Stimulated activated naive CD8-positive, alpha-beta T cell treated with anti-CD3 and anti-CD28 coated beads, Interleukin-15, Interleukin-2, amounts not matched to agents 100 U/mL and 50 U/mL, for 24 hours (primary cell): ENCODE measurements around the gene HIC2.
"Not testable (repeated sequence)": the region's sequence is repeated elsewhere in the genome, so short reads cannot be mapped to it uniquely, and the experiment has no call there.

ENCODE experiments used
- ATAC-seq: fragments of 150-1000 bp; cut with Tn5 transposase; one replicate; pipeline ENCODE4 v1.10.0; 2021
- DNase-seq: peaks from one replicate; pipeline ENCODE4 v3.0.0; 2021

The HIC2 gene

GRCh38 chr22:21417227-21417746 is at the start of gene HIC2:
TSS of gene HIC2 (plus strand) at chr22:21417371. CDS start at chr22:21442832, 25,461 bp downstream.
- DNase-seq, result peak; percentile 3
- ATAC-seq, result peak; percentile 89

- not testable (repeated sequence) for ATAC-seq, DNase-seq
These were observed 48.4 kb upstream of the HIC2 start for GRCh38 chr22:21368603-21369310.

GRCh38 chr22:21375880-21376279 is 41.3 kb upstream of the HIC2 start:
- not testable (repeated sequence) for DNase-seq, ATAC-seq

DNA sequence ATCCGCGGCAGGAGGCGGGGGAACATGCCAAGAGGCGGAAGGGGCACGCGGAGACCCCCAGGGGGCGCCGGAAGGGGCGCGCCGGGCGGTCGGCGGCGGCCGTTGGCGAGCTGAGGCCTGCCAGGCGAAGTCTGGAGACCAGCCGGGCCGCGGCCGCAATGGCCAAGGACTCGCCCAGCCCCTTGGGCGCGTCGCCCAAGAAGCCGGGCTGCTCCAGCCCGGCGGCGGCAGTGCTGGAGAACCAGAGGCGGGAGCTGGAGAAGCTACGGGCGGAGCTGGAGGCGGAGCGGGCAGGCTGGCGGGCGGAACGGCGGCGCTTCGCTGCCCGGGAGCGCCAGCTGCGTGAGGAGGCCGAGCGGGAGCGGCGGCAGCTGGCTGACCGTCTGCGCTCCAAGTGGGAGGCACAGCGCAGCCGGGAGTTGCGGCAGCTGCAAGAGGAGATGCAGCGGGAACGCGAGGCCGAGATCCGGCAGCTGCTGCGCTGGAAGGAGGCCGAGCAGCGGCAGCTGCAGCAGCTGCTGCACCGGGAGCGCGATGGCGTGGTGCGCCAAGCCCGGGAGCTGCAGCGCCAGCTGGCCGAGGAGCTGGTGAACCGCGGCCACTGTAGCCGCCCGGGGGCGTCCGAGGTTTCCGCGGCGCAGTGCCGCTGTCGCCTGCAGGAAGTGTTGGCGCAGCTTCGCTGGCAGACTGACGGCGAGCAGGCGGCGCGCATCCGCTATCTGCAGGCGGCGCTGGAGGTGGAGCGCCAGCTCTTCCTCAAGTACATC is 33.3 kb upstream of the HIC2 start, which contains the start of gene RIMBP3B:
Gene RIMBP3B (plus strand): TSS at position 51 of the 767 bp plus-strand sequence. CDS start 108 bp downstream, at position 159.
- ATAC-seq, result peak; percentile 81
- not testable (repeated sequence) for DNase-seq

- not testable (repeated sequence) for DNase-seq
- ATAC-seq, result peak; percentile 63
These were observed 32.5 kb upstream of the HIC2 start for GRCh38 chr22:21384468-21385357.

- not testable (repeated sequence) for ATAC-seq, DNase-seq
These were observed 27.7 kb upstream of the HIC2 start for GRCh38 chr22:21389480-21389879.

- ATAC-seq, DNase-seq: not testable (repeated sequence)
These were observed 27.2 kb upstream of the HIC2 start for GRCh38 chr22:21390013-21390412.

GRCh38 chr22:21394613-21395012 is 22.6 kb upstream of the HIC2 start:
- not testable (repeated sequence) for ATAC-seq, DNase-seq

DNA sequence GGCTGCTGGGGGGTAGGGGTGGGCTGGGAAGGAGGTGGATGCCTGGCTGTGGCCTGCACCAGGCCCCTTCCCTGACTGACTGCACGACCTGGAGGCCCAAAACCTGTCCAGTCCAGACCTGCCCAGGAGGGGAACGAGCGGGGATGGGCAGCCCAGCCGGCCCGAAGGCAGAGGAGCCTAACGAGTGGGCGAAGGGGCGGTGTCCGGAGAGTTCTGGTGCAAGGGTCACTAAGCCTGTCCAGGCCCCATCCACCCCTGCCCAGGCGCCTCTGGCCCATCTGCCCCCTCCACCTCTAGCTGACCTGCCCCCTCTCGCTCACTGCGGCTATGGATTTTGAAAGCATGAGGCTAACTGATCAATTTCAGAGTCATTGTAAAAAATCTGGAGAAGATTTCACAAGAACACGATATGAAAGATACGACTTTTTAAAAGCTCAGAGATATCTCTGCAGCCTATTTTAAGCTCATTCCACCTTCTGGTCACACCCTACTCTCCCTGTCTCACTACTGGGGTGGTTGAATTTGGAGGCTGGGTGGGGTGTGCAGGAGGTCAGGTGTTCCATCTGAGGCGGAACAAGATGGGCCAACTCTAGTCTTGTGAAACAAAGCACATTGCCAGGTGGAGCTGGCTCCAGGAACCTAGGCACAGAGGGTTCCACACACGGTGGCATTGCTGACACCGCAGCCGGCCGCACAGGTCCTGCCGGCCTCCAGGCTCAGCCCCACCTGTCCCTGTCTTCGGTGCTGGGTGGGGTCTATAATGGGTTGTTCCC is 15.8 kb upstream of the HIC2 start:
- DNase-seq, ATAC-seq: not testable (repeated sequence)

- not testable (repeated sequence) for DNase-seq, ATAC-seq
These were observed 14.3 kb upstream of the HIC2 start for GRCh38 chr22:21402763-21403314.

DNA sequence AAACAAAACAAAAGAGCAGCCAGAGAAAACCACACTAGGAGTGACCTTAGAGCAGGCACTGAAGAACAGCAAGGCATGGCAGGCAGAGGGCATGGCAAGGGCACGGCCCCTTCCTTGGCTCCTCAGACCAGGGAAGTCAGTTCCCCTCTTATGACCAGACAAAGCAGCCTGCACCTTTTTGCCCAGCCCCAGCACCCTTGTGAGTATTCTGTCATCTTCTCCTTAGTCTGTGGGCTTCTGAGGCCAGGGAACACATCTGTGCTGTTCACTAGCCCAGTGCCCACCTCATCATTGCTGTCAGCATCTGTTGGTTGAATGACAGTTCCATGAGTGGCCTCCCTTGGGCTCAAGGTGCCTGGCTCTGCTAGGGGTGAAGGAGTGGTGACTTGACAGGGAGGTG is 10.0 kb upstream of the HIC2 start:
- ATAC-seq, DNase-seq: not testable (repeated sequence)

GRCh38 chr22:21407792-21408191 is 9.4 kb upstream of the HIC2 start:
- not testable (repeated sequence) for DNase-seq, ATAC-seq

GRCh38 chr22:21416375-21416774 is 796 bp upstream of the HIC2 start:
- peak; percentile 2 for DNase-seq
- ATAC-seq, result not testable (repeated sequence)

DNA sequence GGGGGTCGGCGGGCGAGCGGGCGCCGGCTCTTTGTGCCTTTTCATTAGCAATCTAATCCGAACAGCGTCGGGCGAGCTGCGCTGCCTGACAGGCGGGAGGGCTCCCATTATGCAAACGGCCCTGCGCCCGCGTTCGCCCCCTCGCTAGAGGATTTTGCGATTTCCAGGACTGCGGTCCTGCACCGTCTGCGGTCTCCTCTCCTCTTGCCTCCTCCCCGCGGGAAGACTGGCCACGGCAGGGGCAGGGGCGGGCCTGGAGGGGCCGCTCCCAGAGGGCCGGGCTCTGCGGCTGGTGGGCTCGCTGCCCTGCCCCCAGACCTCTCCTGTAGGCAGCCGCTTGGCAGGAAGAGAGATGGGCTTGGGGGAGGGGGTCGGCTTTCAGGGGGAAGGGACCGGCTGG is 682 bp downstream of the HIC2 start:
- not testable (repeated sequence) for ATAC-seq
- peak; percentile 18 for DNase-seq

- DNase-seq, ATAC-seq: not testable (repeated sequence)
These were observed 1.9 kb downstream of the HIC2 start for GRCh38 chr22:21418974-21419638.

- ATAC-seq, result peak; percentile 52
- DNase-seq, result peak; percentile 3
These were observed 3.1 kb downstream of the HIC2 start for GRCh38 chr22:21420180-21420763.

- not testable (repeated sequence) for ATAC-seq, DNase-seq
These were observed 7.0 kb downstream of the HIC2 start for GRCh38 chr22:21424084-21424709.

DNA sequence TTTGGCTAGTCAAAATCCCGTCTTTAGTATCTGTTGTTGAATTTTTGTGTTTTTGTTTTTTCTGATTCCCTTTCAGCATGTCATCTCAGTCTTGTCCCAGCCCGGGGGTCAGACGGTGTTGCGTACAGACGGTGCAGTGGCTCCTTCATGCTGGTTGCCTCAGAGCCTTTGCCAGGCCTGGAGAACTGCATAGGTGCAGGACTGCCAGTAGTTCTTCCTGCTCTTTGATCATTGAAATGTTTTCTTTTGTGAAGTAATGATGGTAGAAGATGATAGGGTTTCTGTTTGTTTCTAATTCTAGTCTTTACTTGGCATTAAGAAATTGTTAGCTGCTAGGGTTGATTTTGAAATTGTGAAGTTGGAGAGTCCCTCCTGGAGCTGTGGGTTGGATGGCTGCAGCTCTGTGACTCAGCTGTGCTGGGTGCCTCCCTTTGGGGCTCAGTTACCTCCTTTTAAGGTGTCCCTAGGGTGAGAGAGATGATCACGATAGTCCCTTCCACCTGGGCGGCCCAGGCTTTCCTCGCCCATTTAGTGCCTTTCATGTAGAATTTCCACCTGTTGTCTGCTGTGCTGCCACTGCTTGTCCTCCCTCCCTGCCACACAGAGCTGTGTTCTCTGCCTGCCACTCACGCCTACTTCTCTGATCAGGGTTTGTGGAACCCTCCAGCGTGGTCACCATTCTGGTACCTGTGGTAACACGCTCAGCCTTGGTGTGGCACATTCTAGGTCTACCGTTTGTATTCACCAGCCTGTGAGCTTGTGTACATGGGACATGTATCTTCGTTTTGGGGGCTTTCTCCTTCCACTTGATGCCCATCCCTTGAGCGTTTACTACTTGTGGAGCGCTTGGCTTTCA is 17.4 kb downstream of the HIC2 start:
- ATAC-seq, result peak; percentile 88
- not testable (repeated sequence) for DNase-seq
